GM04504 (cell line): ENCODE results near the gene UNC13B.
"Not testable (repeated sequence)": the region's sequence is repeated elsewhere in the genome, so short reads cannot be mapped to it uniquely, and the experiment has no call there.

Experiments used
- DNase-seq: peaks from one replicate; pipeline ENCODE4 v3.0.0-alpha.2; 2012; ENCODE audit warnings: low read depth

Gene UNC13B

DNA sequence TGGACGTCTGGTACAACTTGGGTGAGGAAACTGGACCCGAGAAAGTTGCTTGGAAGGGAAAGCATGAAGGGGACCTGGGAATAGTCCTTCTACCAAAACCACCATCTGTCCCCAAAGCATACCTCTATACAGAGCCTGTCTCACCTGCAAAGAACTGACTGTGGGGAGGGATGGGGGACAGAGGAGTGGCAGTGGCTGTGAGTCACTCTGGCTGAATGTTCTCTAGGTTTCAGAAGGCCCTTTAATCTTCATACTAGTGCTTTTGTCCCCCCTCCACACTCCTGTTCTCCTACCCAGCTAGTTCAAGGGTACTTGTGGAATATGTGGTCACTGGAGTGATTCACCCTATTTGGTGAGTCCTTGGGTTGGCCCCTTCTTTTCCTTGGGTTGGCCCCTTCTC lies 218.8 kb downstream of the UNC13B start:
- DNase-seq, result no peak

DNA sequence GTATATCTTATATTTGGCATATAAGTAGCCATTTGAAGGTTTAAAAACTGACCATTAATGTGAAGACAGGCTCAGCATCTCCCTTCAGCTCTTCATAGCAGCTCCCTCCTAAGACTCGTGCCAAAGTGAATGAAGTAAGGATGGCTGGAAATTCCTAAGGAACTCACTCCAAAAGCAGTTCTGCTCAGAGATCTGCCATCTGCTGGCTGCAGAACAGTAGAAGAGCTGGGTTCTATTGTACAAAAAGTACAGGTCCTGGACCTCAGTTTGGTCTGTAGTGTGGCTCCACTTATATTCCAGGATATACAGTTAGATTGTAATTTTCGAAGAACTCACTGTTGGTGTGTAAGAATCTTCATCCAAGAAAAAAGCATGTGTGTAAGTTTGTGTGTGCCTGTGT lies 223.2 kb downstream of the UNC13B start:
- peak; percentile 48 for DNase-seq

DNA sequence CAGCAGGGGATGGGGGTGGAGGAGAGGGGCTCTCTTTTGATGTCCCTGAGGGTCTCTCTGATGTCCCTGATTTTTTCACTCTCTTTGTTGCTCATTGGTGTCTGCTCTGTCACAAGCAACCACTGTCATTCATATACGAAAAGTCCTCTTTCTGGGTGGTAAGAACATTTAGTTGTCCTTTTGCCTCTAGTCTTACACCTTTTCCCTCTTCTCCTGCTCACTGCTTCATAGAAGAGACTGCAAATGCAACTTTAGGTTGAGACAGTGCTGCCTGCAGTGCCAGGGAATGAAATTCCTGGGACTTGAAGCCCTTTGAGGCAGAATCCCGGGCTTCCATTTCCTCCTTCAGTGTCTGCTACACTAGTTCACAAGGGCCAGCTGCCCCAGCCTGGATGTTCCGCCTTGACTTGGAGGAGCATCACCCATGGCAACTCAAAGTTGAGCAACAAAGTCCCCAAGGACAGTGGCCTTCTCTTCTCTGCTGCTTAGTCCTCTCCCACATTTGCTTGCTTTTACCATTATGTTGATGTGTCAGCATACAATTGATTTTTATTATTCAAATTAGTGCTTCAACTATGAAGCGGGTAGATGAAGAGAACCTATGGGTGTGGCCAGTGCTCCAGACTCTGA lies 233.4 kb downstream of the UNC13B start:
- no peak for DNase-seq

DNA sequence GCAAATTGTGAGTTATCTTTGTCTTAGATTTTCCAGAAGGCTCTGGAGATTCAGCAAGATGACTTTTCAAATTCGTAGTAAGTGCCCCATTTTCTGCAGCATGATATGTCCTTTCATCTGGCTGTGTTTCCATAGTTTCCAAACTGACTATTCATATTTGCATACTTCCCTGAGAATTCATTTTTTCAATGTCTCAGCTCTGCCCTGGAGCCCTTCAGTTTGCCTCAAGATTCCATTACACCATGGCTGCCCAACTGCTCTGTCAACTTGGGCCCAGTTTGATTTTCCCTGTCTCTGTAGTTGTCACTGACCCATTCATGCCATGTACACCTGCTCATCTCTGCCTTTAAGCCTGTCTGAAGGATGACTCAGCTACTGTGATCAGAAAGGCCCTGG lies 233.9 kb downstream of the UNC13B start:
- no peak for DNase-seq

DNA sequence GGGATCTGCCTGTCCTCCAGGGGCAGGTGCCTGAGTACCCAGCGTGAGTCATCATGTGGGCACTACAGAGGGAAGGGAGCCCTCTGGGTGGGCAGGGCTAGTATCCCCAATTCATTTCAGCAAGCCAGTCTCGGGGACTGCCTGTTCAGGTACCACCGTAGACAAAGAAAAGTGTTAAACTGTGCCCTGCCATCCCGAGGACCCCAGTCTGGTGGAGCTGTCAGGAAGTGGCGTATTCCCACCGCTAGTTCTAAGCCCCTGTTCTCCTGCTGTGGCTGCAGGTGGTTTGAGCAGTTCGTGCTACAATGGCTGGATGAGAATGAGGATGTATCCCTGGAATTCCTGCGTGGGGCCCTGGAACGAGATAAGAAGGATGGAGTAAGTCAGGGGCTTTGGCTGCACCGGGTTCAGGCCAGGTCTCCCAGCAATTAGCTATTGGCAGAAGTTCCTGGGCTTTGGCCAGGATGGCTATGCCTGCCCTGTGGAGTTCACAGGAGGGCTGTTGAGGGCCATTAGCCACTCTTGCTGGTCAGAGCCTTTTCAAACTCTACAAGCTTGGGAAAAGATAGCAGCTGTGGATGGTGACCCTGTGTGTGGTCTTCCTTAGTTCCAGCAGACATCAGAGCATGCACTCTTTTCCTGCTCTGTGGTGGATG lies 234.9 kb downstream of the UNC13B start:
- DNase-seq, result no peak

DNA sequence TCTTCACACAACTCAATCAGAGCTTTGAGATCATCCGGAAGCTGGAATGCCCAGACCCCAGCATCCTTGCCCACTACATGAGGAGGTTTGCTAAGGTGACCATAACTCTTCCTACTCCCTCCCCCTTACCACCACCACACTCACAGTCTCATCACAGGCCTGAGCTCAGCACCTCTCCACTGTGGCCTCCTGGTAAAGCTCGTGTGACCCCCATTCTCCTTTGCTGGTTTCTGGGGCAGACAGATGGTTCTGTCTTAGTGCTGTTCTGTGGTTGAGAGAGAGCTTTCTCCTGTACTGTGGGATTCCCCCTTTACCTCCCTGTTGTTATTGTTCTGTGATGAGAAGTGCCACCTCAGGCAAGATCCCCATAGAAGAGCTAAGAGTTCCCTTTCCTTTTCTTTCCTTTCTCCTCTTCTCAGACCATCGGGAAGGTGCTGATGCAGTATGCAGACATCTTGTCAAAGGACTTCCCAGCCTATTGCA lies 235.4 kb downstream of the UNC13B start:
- no peak for DNase-seq

DNA sequence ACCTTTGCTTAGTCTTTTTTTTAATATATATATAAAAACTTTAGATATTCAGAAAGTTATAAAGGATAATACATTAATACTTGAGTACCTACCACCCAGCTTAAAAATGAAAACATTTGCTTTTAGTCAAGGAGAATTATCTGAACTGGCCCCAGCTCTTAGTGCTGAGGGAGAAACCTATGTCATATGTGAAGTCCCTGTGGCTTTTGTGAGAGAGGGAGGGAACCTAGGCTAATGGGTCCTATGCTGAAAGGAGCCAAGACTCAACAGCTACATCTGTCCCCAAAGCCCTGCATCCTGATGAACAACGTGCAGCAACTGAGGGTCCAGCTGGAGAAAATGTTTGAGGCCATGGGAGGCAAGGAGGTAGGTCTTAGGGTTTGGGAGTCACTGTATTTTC lies 236.1 kb downstream of the UNC13B start:
- DNase-seq, result no peak

DNA sequence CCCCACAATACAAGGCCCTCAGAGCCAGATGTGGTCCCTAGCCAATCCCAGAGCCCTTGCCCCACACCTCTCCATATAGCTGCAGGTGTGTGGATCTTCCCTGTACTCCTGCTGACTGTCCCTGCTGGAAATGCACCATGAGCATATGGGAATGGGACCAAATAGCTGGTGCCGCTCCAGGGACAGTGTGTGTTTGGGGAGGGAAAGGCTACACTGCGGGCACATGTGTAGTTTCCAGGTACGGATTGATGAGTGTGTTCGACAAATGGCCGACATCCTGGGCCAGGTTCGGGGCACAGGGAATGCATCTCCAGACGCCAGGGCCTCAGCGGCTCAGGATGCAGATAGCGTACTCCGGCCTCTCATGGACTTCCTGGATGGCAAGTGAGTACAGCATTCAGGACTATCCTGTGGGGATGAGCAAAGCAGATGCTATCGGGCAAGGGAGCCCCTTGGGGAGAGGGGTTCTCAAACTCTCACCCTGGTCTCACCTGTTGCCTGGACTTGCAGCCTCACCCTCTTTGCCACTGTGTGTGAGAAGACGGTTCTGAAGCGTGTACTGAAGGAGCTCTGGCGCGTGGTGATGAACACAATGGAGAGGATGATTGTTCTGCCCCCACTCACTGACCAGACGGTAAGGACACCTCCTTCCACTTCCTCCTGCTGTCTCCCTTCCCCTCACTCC lies 237.0 kb downstream of the UNC13B start:
- DNase-seq, result no peak

DNA sequence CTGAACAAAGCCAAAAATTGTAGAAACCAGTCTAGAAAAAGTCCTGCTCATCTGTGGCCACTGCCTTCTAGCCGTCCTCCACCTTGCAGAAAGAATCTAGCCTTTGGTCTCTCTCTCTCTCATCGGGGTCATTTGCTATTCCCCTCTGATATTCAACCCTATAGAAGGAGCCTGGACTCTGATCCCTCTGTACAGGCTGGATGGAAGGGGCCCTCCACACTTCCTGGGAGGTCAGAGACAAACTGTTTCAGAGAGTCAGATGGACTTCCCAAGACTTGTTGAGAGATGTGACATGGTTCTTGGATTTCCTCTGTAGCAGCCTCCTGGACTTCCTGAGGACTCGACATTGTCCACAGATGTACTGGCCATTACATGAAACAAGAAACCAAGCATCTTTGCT lies 243.1 kb downstream of the UNC13B start:
- DNase-seq, result no peak

DNA sequence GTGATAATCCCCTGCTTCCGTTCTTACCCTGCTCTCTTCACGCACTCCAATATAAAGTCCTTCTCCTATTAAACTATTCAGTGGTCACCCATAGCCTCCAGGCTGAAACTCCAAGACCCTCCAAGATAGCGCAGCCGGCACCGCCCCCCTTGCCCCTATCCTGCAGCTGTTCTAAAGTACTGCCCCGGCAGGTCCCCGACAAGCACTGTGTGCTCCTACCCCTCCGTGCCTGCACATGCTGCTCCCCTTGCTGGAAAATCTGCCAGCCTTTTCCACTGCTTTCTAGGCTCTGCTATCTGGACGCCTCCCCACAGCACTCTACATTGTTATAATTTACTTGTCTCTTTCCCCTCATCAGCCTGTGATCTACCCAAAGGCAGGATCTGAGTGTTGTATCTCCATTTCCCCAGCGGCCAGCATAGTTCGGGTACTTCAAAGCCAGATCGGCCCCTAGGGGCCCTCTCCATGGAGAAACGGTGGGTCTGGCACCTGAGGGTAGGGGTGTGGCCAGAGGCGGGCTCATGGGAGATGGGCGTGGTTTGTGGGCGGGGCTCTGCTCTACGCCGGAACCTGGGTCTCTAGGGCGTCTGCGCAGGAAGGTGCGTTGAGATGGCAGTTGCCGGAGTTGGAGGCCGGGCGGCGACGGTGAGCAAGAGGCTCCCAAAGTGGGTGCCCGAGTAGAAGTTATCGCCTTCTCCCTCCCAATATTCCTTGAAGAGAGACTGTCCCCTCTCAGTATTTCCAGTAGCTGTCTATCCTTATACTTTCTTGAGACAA lies 244.6 kb downstream of the UNC13B start:
- no peak for DNase-seq

DNA sequence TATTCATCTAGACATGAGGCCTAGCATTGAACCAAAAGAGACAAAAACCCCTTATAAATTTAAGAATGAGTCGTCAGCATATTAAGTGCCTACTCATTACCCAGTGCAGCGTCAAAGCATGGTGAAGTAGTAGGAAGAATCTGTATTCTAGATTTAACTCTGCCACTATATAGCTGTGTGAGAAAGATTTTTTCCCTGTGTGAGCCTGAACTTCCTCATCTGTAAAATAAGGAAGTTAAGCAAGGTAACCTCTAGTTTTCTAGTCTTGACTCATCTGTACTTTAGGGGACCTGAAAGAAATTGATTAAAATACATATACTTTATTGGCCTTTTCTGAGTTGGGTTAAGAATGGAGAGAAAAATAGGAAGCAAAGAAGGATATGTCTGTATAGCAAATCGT lies 246.0 kb downstream of the UNC13B start:
- DNase-seq, result no peak

DNA sequence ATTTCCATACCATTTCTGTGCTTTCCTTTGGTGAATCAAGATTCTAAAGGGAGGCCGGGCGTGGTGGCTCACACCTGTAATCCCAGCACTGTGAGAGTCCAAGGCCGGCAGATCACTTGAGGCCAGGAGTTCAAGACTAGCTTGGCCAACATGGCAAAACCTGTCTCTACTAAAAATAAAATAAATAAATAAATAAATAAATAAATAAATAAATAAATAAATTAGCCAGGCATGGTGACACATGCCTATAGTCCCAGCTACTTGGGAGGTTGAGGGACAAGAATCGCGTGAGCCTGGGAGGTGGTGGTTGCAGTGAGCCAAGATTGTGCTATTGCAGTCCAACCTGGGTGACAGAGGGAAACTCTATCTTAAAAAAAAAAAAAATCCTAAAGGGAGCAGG lies 247.6 kb downstream of the UNC13B start:
- not testable (repeated sequence) for DNase-seq

DNA sequence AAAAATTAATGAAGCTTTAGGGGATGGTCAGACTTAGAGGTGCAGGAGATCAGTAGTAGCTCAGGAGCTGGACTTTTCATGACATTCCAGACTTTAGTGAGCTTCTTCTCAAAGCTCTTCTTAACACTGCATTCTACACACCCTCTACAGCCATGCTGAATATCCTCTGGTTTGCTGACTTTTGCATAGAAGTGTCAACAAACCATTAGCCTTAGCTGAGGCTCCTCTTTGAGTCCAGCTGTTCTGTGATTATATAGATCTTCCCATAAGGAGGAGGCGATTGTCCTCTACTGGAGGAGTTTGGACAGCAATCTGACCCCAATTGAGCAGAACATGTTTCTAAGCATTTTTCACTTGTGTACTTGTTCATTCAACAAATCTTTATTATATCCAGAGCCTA lies 253.1 kb downstream of the UNC13B start:
- DNase-seq, result no peak

DNA sequence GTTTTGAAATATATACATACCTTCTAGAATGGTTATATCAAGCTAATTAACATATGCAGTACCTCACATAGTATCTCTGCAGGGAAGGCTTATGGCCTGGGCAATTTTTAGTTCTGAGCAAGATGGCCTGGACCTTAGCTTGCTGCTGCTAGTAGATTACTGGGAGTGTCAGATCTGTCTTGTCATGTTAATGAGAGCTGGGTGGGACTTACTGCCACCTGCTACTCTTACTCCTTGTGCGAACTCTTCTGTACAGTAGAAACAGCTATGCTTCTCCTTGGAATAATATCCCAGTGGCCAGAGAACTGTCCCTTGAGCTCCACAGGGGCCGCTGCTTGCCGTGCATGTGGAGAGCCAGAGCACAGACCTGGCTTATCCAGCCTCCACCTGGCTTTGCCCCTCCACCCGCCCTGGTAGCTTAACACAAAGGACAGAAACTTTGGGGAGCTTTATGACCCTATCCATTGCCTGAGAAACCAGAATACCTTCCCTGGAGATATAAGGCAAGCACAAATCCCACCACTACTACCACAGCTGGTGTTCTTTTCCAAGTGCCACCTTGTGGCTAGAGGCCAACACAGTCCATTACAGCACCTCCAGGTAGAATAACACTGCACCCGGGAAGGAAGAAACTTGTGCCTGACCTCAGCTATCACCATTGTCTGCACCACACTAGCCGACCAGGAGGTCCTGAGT lies 253.7 kb downstream of the UNC13B start:
- no peak for DNase-seq

DNA sequence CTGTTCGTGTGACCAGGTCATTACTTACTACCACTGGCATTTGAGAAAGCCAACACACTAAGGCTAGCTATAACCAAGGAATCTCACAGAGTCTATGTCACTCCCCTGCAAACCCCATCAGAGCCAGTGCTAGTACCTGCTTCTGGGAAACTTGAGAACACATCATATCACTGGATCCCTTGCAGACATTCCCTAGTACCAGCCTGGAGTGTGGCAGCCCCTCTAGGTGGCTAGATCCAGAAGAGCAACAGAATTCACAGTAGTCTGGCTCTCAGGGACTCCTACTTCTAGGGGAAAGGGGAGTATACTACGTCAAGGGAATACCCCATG lies 254.3 kb downstream of the UNC13B start:
- DNase-seq, result no peak

DNA sequence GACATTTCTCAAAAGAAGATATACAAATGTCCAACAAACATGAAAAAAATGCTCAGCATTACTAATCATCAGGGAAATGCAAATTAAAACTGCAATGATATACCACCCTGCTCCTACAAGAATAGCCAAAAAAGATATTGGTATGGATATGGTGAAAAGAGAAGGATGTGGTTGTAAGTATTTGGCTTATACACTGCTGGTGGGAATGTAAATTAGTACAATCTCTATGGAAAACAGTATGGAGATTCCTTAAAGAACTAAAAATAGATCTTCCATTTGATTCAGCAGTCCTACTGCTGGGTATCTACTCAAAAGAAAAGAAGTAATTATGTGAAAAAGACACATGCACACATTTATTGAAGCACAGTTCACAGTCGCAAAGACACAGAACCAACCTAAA lies 260.5 kb downstream of the UNC13B start:
- DNase-seq, result no peak

DNA sequence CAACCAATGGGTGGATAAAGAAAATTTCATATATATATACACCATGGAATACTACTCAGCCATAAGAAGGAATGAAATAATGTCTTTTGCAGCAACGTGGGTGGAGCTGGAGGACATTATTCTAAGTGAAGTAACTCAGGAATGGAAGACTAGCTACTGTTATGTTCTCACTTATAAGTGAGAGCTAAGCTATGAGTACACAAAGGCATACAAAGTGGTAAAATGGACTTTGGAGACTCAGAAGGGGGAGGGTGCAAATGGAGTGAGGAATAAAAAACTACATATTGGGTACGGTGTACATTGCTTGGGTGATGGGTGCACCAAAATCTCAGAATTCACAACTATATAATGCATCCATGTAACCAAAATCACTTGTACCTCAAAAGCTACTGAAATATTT lies 260.9 kb downstream of the UNC13B start:
- DNase-seq, result no peak

DNA sequence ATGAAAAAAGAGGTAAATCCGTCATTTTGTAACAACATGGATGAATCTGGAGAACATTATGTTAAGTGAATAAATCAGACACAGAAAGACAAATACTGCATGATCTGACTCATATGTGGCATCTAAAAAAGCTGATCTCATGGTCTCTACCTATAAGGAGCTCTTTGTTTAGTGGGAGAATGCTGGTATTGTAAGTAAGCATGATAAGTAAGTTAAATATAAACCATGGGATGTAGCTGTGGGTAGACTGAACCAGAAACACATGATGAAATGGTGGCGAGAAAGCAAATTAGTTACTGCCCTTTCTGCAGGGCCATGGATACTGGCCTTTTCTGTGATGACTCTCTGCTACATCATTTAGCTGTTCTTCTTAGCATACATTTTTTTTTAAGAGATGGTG lies 261.7 kb downstream of the UNC13B start:
- DNase-seq, result no peak

DNA sequence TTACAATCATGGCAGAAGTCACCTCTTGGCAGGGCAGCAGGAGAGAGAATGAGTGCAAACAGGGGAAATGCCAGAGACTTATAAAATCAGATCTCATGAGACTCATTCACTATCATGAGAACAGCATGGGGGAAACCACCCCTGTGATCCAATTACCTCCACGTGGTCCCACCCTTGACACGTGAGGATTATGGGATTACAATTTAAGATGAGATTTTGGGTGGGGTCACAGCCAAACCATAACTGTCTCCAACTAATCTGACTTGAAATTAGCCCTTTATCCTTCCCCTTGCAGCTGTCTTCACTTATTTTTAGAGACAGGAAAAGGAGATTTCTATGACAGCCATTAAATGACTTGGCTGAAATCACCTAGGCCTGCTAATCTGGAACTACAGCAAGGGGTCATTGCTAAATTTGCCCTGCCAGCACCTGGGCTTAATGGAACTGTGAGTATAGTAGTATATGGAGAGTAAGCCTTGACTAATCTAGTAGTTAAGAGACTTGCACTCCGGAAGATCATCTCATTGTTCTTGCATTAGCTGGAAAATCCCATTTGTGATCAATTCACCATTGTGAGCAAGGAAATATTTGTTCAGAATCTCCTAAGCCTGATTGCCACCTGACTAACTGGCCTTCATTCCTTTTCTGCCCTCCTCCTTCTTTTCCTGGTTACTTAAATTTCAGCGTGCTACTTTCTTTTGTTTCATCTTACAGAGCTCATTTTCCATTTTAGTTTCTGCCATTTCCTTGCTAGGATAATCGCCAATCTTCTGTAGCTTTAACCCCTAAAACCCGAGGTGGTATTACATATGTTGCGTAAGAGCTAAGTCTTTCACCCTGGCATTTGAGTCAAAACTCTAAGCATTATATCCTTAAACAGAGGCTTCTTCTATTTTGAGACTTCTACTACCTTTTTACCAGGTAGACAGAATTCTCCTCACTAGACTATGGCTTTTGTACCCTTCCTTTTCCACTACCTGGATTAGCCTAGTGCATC lies 262.8 kb downstream of the UNC13B start:
- DNase-seq, result no peak

DNA sequence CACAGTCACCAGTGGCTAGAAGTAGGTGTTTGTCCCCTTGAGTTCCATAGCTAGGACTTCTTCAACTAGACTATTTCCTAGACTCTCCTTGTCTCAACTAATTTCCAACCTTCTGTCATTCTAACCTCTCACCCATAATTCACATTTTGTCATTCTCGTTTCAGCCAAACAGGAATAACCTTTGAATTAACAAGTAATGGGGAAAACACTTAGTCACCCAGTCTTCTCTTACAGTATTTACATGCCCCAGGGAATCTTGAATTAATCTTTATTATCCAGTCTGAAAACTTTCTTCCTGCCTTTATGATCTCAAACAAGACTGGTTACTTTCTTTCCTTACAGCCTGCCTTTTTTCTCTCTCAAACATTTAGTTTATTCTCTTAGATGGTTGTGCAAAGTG lies 264.8 kb downstream of the UNC13B start:
- DNase-seq, result no peak

DNA sequence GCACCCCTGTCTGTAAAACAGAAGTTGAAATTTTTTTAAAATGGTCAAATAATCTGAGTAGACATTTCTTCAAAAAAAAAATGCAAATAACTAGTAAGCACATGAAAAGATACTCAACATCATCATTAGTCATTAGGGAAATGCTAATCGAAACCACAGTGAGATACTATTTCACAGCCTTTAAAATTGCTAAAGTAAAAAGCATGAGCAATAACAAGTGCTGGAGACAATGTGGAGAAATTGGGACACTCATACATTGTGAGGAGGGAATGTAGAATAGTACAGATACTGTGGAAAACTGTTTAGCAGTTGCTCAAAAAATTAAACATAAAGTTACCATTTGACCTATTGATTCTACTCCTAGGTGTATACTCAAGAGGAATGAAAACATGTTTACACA lies 269.7 kb downstream of the UNC13B start:
- no peak for DNase-seq
